Measurements from ENCODE around the gene GANAB.
A peak's percentile ranks its signal among the peaks of the same experiment; 100 is the strongest.
"Not testable (repeated sequence)": the region's sequence is repeated elsewhere in the genome, so short reads cannot be mapped to it uniquely, and the experiment has no call there.

Gene GANAB

DNA sequence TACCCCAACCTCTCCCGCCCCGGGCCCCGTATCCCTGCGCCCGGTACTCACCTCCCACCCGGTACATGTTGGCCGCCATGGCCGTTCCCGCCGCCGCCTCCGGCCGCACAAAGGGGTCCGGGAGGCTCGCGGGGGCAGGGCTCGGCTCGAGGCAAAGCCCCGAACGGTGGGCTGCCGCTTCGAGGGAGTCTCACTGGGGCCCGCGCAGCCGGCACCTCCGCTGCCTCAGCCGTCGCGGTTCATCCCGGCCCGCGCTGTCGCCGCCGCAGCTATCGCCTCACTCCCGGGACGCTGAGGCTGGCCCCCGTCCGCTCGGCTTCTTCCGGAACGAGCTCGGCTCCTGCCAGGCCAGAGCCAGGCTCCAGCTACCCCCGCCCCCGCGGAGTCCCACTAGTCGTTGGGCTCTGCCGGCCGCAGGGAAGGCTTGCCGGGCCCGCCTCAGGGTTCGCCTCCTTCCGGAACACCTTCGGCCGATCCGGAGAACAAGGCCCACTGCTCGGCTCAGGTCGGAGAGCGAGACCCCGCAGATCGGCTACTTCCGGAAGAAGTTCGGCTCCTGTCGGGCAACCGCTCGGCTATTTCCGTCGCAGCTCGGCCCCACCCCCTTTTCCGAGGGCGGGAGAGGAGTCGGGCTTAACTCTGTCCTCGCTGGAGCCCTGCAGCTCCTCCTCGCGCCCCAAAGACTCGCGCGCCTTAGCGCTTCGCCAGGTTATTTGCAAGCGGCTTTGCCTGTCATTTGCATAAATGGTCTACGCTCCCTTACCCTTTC is 44.9 kb downstream of the GANAB start, which contains the start of gene MTA2:
Gene MTA2 (minus strand): TSS at position 494 of the 769 bp plus-strand sequence. CDS start 415 bp downstream, at position 79.
- DNase-seq (ENCODE audit: low read depth) = peak; percentile 98

GRCh38 chr11:62601122-62601371 is 45.4 kb downstream of the GANAB start:
- DNase-seq (ENCODE audit: low read depth) = no peak

DNA sequence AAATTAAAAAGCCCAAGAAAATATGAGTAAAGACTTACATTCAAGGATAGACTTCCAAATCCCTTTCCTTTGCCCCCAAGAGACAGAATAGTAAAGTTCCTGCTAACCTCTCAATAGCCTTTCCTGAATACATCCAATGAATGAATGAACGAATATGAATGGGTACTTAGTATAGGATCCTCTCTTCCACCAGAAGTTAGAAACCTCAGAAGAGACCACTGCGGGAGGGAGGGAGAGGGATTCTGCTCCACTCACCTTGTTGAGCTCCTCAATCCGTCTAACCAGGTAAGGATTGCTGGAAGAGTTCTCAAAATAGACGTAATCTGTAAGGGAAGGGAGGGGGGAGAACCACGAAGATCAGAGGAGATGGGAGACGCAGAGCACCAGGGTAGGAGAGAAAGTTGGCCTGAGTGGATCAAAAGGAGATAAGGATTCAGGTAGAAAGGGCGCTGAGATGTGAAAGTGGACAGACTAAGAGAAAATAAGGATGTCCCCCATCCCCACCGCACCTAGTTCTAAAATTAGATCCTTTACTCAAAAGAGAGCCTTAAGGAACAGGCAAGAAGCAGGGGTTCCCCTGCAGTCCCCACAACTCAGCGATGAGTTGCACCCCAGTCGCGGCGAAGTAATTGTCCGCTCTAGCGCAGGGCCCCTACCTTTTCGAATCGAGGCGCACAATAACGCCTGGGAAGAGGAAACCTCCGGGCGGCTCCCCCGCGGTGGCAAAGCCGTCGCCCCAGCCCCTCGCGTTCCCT is 45.9 kb downstream of the GANAB start:
- peak; percentile 16 for DNase-seq (ENCODE audit: low read depth)

DNA sequence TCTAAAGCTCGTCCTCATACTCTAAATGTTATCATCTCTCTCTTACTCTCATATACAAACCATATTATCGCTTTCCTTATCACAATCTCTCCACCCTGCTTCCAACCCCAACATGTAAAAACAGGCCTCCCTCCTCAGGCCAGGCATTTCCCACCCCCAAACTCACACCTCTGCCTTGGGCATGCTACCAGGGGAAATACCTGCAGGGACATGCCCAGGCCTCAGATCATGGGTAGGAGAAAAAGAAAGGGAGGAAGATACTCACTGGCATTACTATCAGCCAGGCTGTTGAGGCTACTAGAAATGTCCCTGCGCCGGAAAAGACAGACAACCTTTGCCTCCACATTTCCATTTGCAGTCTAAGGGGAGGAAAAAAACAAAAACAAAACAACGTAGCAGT is 46.5 kb downstream of the GANAB start:
- no peak for DNase-seq (ENCODE audit: low read depth)

DNA sequence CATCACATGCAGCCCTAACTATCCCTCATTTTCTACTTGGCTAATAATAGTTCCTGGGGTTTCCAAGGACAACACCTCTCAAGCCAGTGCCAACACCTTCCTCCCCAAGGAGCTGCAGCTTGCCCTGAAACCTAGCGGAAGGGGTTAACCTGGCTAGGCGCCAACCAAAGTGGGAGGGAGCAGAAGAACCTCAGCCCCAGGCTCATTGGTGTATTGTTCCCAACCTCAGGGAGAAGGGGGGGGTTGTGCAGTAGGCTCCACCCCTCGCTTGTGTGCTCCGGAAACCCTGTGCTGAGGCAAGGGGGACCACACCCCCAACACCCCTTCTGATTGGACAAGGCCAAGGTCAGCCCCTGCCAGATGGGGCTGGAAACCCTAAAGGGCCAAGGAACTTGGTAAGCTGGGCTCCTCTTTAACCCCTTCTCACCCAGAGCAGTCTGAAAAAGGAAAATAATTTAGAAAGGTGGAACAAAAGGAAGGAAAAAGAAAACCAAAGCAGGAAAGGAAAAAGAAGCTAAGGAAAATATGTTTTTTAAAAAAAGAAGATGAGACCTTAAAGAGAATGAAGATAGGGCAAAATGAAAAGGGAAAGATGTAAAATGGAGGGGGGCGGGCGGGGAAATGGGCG is 47.2 kb downstream of the GANAB start:
- DNase-seq (ENCODE audit: low read depth) = peak; percentile 95

GRCh38 chr11:62595124-62595523 is 51.3 kb downstream of the GANAB start:
- no peak for DNase-seq (ENCODE audit: low read depth)

- peak; percentile 71 for DNase-seq (ENCODE audit: low read depth)
Measured at GRCh38 chr11:62593434-62594044, 52.9 kb downstream of the GANAB start.

- DNase-seq (ENCODE audit: low read depth) = no peak
Measured at GRCh38 chr11:62592989-62593421, 53.4 kb downstream of the GANAB start.

DNA sequence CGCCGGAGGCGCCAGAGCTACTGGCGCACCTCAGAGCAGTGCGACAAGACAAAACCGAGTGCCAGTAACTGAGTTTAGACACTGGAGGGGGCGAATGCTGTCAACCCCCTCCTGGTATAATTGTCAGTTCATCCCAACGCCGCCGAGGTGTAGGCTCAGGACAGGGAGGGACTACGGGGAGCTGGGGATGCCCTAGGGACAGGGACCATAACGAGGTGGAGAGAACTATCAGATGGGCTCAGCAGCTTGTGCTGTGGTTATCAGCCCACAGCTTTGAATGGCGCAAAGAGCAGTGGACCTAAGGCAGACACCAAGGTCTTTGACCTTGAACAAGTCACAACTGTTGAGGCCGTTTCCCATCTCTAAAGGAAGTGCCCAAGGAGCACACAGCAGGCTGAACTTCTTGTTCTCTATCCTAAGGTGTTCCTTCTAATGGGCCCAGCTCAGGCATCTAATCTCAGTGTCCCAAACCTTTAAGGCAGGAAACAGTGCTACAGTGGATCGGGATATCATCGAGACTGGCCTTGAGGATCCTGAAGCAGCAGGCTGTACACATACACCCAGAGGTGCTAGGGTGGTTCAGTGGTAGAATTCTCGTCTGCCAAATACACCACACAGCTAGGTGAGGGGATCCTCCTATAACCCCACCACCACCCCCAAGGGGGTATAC is 54.1 kb downstream of the GANAB start:
- DNase-seq (ENCODE audit: low read depth) = no peak

DNA sequence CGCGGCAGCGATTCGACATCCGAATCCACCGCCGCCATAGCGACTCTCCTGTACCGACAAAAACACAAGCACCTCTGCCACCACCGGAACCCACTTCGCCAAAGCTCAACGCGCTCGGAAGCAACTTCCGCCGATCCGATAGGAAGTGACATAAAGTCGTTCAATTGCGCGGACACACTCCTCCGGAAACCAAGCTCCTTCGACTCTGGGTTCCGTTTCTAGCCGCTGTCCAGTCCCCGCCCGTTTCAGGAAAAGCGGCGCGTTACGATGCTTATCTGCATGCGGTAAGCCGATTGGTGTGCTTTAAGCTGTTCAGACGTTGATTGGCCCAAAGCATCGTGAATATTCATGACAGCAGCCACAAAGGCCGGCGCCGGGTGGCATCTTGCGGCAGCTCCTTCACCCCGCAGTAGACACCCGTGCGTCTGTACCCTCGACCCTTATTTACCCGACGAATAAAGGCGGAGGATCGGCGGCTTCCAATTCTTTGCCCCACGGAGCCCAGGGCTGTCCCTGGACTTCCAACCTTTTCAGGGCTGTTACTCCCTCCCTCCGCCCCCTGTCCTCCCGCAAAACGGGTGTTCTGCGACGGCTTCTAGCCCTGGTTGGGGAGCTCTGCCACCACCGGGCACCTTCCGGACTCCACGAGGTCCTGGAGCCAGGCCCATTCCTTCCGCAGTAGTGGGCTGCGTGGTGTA is 54.8 kb downstream of the GANAB start, which contains the start of gene TUT1:
Gene TUT1 (minus strand): TSS at position 76 of the 698 bp plus-strand sequence. CDS start 38 bp downstream, at position 38.
- DNase-seq (ENCODE audit: low read depth) = peak; percentile 95

- no peak for DNase-seq (ENCODE audit: low read depth)
Measured at GRCh38 chr11:62588966-62589637, 57.3 kb downstream of the GANAB start.

DNA sequence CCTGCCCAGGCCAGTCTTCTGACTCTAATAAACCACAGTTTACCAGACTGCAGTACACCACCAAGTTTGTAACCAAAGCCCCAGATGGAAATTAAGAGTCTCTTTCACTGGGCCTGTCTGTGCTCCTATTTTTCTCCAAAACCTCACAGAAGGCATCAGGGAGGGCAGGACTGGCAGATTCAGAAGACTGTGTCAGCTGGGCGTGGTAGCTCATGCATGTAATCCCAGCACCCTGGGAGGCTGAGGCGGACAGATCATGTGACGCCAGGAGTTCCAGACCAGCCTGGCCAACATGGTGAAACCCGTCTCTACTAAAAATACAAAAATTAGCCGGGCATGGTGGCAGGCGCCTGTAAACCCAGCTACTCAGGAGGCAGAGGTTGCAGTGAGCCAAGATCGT is 61.1 kb downstream of the GANAB start:
- DNase-seq (ENCODE audit: low read depth) = not testable (repeated sequence)

- not testable (repeated sequence) for DNase-seq (ENCODE audit: low read depth)
Measured at GRCh38 chr11:62581735-62582134, 64.7 kb downstream of the GANAB start.

DNA sequence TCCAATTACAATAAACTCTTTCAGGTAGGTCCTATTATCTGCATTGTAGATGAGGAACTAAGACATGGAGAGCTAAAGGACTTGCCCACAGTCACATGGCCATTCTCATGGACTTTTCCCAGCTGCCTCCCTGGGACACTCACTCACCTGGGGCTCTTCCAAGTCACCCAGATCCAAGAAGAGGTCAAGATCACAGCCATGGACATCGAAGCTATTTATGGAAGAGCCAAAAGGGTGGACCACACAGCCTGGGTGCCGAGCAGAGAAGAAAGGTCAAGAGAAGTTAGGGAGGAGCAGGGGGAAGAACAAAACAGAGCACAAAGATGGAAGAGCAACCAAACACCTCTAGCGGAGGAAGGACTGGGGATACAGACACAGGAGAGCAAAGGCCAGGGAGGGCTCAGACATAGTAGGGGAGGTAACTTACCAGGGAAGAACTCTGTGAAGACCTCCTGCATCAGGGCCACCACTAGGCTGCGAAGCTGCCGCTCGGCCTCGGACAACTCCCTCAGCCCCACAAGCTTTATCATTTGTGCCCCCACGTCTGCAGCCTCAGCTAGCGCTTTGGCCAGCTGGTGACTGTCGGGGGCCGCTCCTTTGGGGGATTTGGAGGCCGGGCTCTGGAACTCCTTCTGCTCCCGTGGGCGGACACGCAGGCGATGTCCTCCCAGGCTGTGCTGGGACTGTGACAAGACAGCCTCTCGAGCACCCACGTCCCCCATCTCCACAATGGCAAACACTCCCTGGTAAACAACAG is 65.3 kb downstream of the GANAB start:
- DNase-seq (ENCODE audit: low read depth) = no peak

GRCh38 chr11:62579252-62579651 is 67.2 kb downstream of the GANAB start:
- DNase-seq (ENCODE audit: low read depth) = no peak

DNA sequence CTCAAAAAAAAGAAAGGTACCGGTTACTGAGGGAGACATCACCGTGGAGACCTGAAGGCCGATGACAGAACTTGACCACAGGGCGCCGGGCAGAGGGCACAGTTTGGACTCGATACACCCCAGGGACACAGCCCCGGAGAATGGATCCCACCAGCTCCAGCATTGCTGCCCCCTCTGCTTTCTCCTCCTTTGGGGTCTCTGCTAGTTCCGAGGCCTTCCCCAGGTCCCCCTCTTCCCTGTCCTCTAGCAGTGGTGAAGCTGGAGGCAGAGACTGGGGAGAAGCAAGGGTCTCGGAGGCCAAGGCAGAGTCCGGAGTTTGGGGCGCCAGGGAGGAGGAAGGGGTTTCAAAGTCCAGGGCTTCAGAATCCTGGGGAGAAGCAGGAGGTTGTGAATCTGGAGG is 67.9 kb downstream of the GANAB start:
- no peak for DNase-seq (ENCODE audit: low read depth)

DNA sequence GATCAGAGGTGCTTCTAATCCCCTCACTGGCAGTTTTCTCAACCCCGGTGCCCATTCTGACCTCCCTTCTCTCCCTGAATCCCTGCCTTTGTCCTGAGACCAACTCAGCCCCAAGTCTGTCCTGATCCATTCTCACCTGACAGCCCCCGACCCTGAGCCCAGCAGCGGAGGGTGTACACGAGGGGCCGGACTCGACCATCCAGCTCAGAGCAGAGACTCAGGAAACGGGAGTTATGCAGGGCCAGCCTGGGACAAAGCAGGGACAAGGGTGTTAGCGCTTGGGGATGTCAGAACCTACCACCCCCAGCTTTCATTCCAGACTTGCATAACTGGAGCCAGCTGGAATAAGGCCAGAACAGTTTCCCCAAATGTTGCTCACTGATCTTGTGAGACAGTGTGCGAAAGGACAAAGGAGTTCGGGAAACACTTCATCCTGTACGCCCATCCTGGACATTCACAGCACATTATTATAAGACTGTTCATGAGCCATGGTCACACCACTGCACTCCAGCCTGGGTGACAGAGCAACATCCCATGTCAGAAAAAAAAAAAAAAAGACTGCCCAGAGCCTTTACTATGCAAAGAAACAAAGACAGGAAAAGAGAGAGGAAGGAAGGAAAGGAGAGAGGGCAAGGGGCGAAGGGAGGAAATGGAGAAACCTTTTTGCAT is 69.2 kb downstream of the GANAB start:
- no peak for DNase-seq (ENCODE audit: low read depth)

GRCh38 chr11:62575837-62576236 is 70.6 kb downstream of the GANAB start:
- DNase-seq (ENCODE audit: low read depth) = no peak

GRCh38 chr11:62575156-62575555 is 71.3 kb downstream of the GANAB start:
- no peak for DNase-seq (ENCODE audit: low read depth)

Measured in T follicular helper cell (primary cell).